Cardiac fibroblast (primary cell): ENCODE measurements around the gene TBC1D5.
A peak's percentile ranks its signal among the peaks of the same experiment; 100 is the strongest.

Source experiments
- DNase-seq, 2 donors: peaks; one replicate each; pipeline versions ENCODE4 v3.0.0 to v3.0.0-alpha.2; 2010; ENCODE audit warnings: low read depth in 2 of 2
- H3K4me3 ChIP-seq, 2 donors: replicated peaks in 1 of 2; 1 replicate in 1 of 2; 2 replicates in 1 of 2; pipeline ENCODE4 v1.5.1; 2011; ENCODE audit warnings: low read depth in 2 of 2, low read length in 2 of 2, mild to moderate bottlenecking in 2 of 2, moderate library complexity in 1 of 2
- CTCF ChIP-seq: IDR thresholded peaks from one replicate; pipeline ENCODE4 v1.5.1; 2011; ENCODE audit warnings: low read depth, mild to moderate bottlenecking, low read length, inconsistent platforms

The TBC1D5 gene

GRCh38 chr3:17581421-17582080 is 160.9 kb downstream of the TBC1D5 start:
- peak in 1 of 2 donors; percentile 65 for DNase-seq

DNA sequence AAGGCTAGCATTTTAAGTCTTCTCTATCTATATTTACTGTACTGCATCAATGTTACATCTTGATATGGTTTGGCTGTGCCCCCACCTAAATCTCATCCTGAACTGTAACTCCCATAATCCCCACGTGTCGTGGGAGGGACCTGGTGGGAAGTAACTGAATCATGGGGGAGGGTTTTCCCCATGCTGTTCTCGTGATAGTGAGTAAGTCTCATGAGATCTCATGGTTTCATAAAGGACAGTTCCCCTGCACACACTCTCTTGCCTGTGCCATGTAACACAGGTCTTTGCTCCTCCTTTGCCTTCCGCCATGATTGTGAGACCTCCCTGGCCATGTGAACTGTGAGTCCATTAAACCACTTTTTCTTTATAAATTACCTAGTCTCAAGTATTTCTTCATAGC is 161.5 kb downstream of the TBC1D5 start:
- DNase-seq: no peak
- no peak overlapping the region for H3K4me3 ChIP-seq
- no peak for TF ChIP-seq CTCF

More at GRCh38 chr3:17581421-17582080, 160.9 kb downstream of the TBC1D5 start:
- H3K4me3 ChIP-seq: no peak overlapping the region
- TF ChIP-seq CTCF: no peak

- H3K4me3 ChIP-seq: no peak overlapping the region
- peak; percentile 27 to 43 for DNase-seq
- no peak for TF ChIP-seq CTCF
Observed at GRCh38 chr3:17579289-17580031, 163.0 kb downstream of the TBC1D5 start.

- no peak for TF ChIP-seq CTCF
- peak; percentile 42 to 53 for DNase-seq
- no peak overlapping the region for H3K4me3 ChIP-seq
Observed at GRCh38 chr3:17577796-17578520, 164.5 kb downstream of the TBC1D5 start.

DNA sequence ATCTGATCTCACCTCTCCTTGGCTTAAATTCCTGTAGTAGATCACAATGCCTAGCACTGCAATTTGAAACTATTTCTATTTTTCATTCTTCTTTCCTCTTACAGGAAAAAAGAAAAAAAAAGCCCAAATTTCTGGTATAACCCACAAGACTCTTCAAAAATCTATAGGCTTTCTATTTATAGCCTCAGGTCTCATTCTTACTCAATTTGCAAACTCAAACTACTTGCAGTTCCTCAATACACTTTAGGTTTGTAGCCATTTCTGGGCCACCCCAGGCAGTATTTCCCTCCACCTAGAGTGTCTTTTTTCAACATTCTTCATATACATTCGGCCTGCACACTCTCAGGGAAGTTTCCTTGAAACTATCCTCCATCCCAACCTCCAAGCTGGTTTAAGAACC is 169.0 kb downstream of the TBC1D5 start:
- DNase-seq: no peak
- no peak for TF ChIP-seq CTCF
- no peak overlapping the region for H3K4me3 ChIP-seq

DNA sequence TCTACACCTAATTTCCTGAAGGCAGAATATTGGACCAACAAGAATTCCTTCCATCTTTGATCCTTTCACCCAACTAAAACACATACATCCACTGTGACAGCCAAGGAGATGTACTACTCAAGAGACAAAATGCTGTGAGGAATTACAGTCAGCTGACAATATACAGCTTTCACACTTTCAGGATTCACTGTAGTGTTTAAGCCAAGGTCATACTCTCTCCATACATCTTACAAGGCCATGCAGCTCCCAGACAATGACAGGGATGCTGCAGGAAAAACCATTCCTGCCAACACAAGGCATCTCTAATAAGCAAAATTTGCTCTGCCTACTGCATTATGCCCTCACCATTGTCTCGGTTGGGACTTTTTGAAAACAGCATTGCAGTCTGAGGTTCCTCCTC is 170.7 kb downstream of the TBC1D5 start:
- no peak for TF ChIP-seq CTCF
- no peak overlapping the region for H3K4me3 ChIP-seq
- DNase-seq: no peak
